K562 (cell line): ENCODE measurements around the gene PSMB7. TPM values are rescaled to one million over a fixed set of nuclear protein-coding genes. Genes with fewer than 3 reads are reported as not detected.

Experiments used
- ATAC-seq: fragments of 200-7000 bp; cut with Tn5 transposase; 3 replicates; pipeline ENCODE4 v1.9.1; 2020; ENCODE audit warnings: moderate library complexity
- BruUV-seq: library from RNA; stranded (reverse); fragments of 400-500 nt; replicated peaks from 2 replicates; lab custom pipeline; 2021; lab: Mats Ljungman, UMichigan
- CTCF ChIA-PET: fragments of 300-600 bp; formaldehyde crosslinking; extraction: SDS; loops from one replicate; lab custom pipeline; 2021; ENCODE audit warnings: low intra/inter-chr PET ratio; lab: Yijun Ruan, JAX
- POLR2A ChIA-PET: fragments of 300-600, 350-650 bp; sonication (Branson Sonifier 250); formaldehyde crosslinking; extraction: SDS; loops from one replicate; lab custom pipeline; 2021; ENCODE audit warnings: antibody characterized with exemption, inconsistent platforms; lab: Yijun Ruan, JAX
- DNase-seq, 4 experiments: peaks; one replicate each; pipeline versions ENCODE4 v3.0.0 to v3.0.0-alpha.2; 2011 to 2018; ENCODE audit warnings: low spot score in 3 of 4, mixed read lengths in 3 of 4; ENCODE audit errors: extremely low read depth in 1 of 4
- FAIRE-seq: peaks from 2 replicates; lab custom pipeline; 2011; peaks lifted over from hg19 to GRCh38; lab: Jason Lieb, UNC
- H2AFZ ChIP-seq: 2 replicates; pipeline ENCODE4 v1.6.0; 2011; ENCODE audit warnings: low read depth, low read length, control low read depth, inconsistent platforms
- H3K27ac ChIP-seq: fragments of 200-600 bp; 3 replicates; pipeline ENCODE4 v1.8.0; 2011; ENCODE audit warnings: low read depth, mild to moderate bottlenecking, control low read depth, inconsistent platforms, low read length, moderate library complexity, mixed read lengths; ENCODE audit errors: extremely low read depth
- H3K27me3 ChIP-seq, 2 experiments: fragments of 300-600 bp in 1 of 2; 2 replicates in 1 of 2; 3 replicates in 1 of 2; pipeline versions ENCODE4 v1.6.0 to v1.8.0; 2011; ENCODE audit warnings: inconsistent platforms in 2 of 2, low read length in 2 of 2, mild to moderate bottlenecking in 1 of 2, mixed read lengths in 1 of 2, moderate library complexity in 1 of 2; ENCODE audit not compliant: control insufficient read depth in 2 of 2, insufficient read depth in 2 of 2
- H3K36me3 ChIP-seq: fragments of 300-600 bp; 3 replicates; pipeline ENCODE4 v1.8.0; 2011; ENCODE audit warnings: mild to moderate bottlenecking, low read length, inconsistent platforms; ENCODE audit not compliant: control insufficient read depth, insufficient read depth
- H3K4me1 ChIP-seq, 2 experiments: fragments of 200-600 bp in 1 of 2; replicated peaks in 1 of 2; 2 replicates in 1 of 2; 3 replicates in 1 of 2; pipeline versions ENCODE4 v1.5.1 to v1.8.0; 2011; ENCODE audit warnings: inconsistent platforms in 2 of 2, low read length in 2 of 2, mild to moderate bottlenecking in 1 of 2, mixed read lengths in 1 of 2, moderate library complexity in 1 of 2; ENCODE audit not compliant: control insufficient read depth in 2 of 2, insufficient read depth in 2 of 2
- H3K4me2 ChIP-seq: 2 replicates; pipeline ENCODE4 v1.6.1; 2011; ENCODE audit warnings: low read length, control low read depth, inconsistent platforms, mixed read lengths; ENCODE audit not compliant: insufficient read depth
- H3K4me3 ChIP-seq: fragments of 200-600 bp; sonication (generic), shearing (Covaris generic); 2 replicates; pipeline ENCODE4 v1.5.1; 2016; ENCODE audit warnings: control low read depth, inconsistent platforms
- H3K79me2 ChIP-seq: fragments of 200-600 bp; 3 replicates; pipeline ENCODE4 v1.8.0; 2011; ENCODE audit warnings: low read length, inconsistent platforms; ENCODE audit not compliant: control insufficient read depth, insufficient read depth
- H3K9ac ChIP-seq, 2 experiments: 2 replicates each; pipeline versions ENCODE4 v1.6.0 to v1.6.1; 2011; ENCODE audit warnings: low read depth in 2 of 2, low read length in 2 of 2, control low read depth in 1 of 2, inconsistent platforms in 1 of 2, mild to moderate bottlenecking in 1 of 2, mixed read lengths in 1 of 2; ENCODE audit not compliant: insufficient read depth in 1 of 2
- H3K9me1 ChIP-seq: one replicate; pipeline ENCODE4 v1.6.0; 2011; ENCODE audit warnings: inconsistent platforms, mild to moderate bottlenecking, low read length, moderate library complexity; ENCODE audit not compliant: control insufficient read depth, insufficient read depth
- H3K9me3 ChIP-seq: replicated peaks from 2 replicates; pipeline ENCODE4 v1.5.1; 2011; ENCODE audit warnings: low read depth, low read length, inconsistent platforms; ENCODE audit not compliant: control insufficient read depth, insufficient read depth
- H4K20me1 ChIP-seq: replicated peaks from 2 replicates; pipeline ENCODE4 v1.6.1; 2011; ENCODE audit warnings: low read length, inconsistent platforms, mixed read lengths; ENCODE audit not compliant: control insufficient read depth, insufficient read depth
- ARID2 ChIP-seq: fragments of 450-650 bp; IDR thresholded peaks from 2 replicates; pipeline ENCODE4 v1.6.1; 2017; ENCODE audit warnings: antibody characterized with exemption, mild to moderate bottlenecking
- CBX3 ChIP-seq, 2 experiments: IDR thresholded peaks; 1 replicate in 1 of 2; 2 replicates in 1 of 2; pipeline ENCODE4 v1.6.1; 2012; ENCODE audit warnings: inconsistent platforms in 2 of 2, low read length in 2 of 2, borderline replicate concordance in 1 of 2, control low read depth in 1 of 2
- FOXA1 ChIP-seq: fragments of 450-650 bp; IDR thresholded peaks from 2 replicates; pipeline ENCODE4 v1.6.1; 2016; ENCODE audit warnings: mild to moderate bottlenecking, borderline replicate concordance
- HLTF ChIP-seq: fragments of 450-650 bp; IDR thresholded peaks from 2 replicates; pipeline ENCODE4 v1.6.1; 2016
- KDM1A ChIP-seq, 2 experiments: fragments of 450-650 bp; IDR thresholded peaks; 2 replicates each; pipeline ENCODE4 v1.6.1; 2016; ENCODE audit warnings: mild to moderate bottlenecking in 2 of 2
- NEUROD1 ChIP-seq: fragments of 150-350 bp; IDR thresholded peaks from 2 replicates; pipeline ENCODE4 v1.6.1; 2014; ENCODE audit warnings: borderline replicate concordance, low read length, low read depth; ENCODE audit not compliant: partially characterized antibody
- RBM25 ChIP-seq: fragments of 200-400 bp; formaldehyde crosslinking; IDR thresholded peaks from 2 replicates; pipeline ENCODE4 v1.6.1; 2018; ENCODE audit warnings: low read length, low read depth, moderate library complexity; ENCODE audit not compliant: severe bottlenecking
- STAT5B ChIP-seq: fragments of 250-450 bp; sonication (Bioruptor Pico); IDR thresholded peaks from 2 replicates; pipeline ENCODE4 v1.8.0; 2021; ENCODE audit warnings: mild to moderate bottlenecking, inconsistent platforms
- TEAD4 ChIP-seq, 2 experiments: sonication (generic) in 1 of 2; formaldehyde crosslinking in 1 of 2; IDR thresholded peaks; 2 replicates each; pipeline versions ENCODE4 v1.6.1 to v1.8.0; 2012 to 2022; ENCODE audit warnings: borderline replicate concordance in 1 of 2, inconsistent platforms in 1 of 2, low read length in 1 of 2, mild to moderate bottlenecking in 1 of 2, missing genetic modification reagents in 1 of 2
- XRCC4 ChIP-seq: IDR thresholded peaks from one replicate; pipeline ENCODE4 v1.6.1; 2011; ENCODE audit not compliant: insufficient read depth, insufficient read length; ENCODE audit errors: extremely low read depth
- XRCC5 ChIP-seq: fragments of 200-400 bp; formaldehyde crosslinking; IDR thresholded peaks from 2 replicates; pipeline ENCODE4 v1.6.1; 2017; ENCODE audit warnings: low read depth, mild to moderate bottlenecking, low read length
- ZKSCAN3 ChIP-seq: fragments of 250-450 bp; sonication (Bioruptor Pico); IDR thresholded peaks from 2 replicates; pipeline ENCODE4 v1.4.0; 2020
- ZNF75A ChIP-seq: fragments of 450-650 bp; formaldehyde crosslinking; IDR thresholded peaks from 2 replicates; pipeline ENCODE4 v1.4.0; 2020; ENCODE audit warnings: mild to moderate bottlenecking
- WGBS: fragments of 100-300 bp; shearing (Covaris generic); methylation state at CpG from one replicate; pipeline ENCODE4 v1.1.6; 2016; ENCODE audit warnings: low coverage, mixed read lengths; ENCODE audit not compliant: insufficient coverage; ENCODE audit errors: missing lambda C conversion rate; 5-methylcytosine and 5-hydroxymethylcytosine counted together
- in situ Hi-C: fragments of 300-500 bp; cut with MboI; formaldehyde crosslinking; loops from 4 replicates; pipeline ENCODE4 v1.15.0; 2018; ENCODE audit warnings: inconsistent platforms, mixed read lengths
- intact Hi-C: fragments of 100-400 bp; cut with micrococcal nuclease; formaldehyde crosslinking; loops from 2 replicates; pipeline ENCODE4 v1.14.2; 2022
- polyA plus RNA-seq, 8 experiments: library from polyadenylated mRNA; depleted of rRNA in 4 of 8; stranded (reverse) in 5 of 8; unstranded in 3 of 8; fragments of >200 nt; fragmentation: Nextera tagmentation in 2 of 8; fragmentation: Illumina TruSeq in 1 of 8; extraction: Ambion mirVana in 2 of 8; extraction: Trizol in 1 of 8; gene quantifications; 2 replicates each; pipeline versions ENCODE4 v1.2.1 to v1.2.3, GENCODE V29; 2011 to 2014; ENCODE audit warnings: inconsistent platforms in 1 of 8, missing spikeins in 1 of 8
- total RNA-seq, 7 experiments: library from RNA; depleted of rRNA in 6 of 7; stranded (reverse); fragments of >200 nt in 6 of 7; fragmentation: Illumina TruSeq in 2 of 7; extraction: Trizol in 2 of 7; gene quantifications; 2 replicates each; pipeline versions ENCODE4 v1.2.1 to v1.2.3, GENCODE V29; 2011 to 2021; ENCODE audit warnings: low replicate concordance in 1 of 7
- TF ChIP-seq, protein P1 (sequence below): fragments of 250-450 bp; sonication (Bioruptor Pico); IDR thresholded peaks from 2 replicates; pipeline ENCODE4 v1.5.0; 2021; ENCODE audit warnings: mild to moderate bottlenecking, moderate library complexity
- TF ChIP-seq, protein P2 (sequence below): fragments of 250-450 bp; sonication (Bioruptor Pico); IDR thresholded peaks from 2 replicates; pipeline ENCODE4 v1.4.0; 2020
- TF ChIP-seq, protein P3 (sequence below): fragments of 250-450 bp; sonication (Bioruptor Pico); IDR thresholded peaks from 2 replicates; pipeline ENCODE4 v1.5.0; 2021; ENCODE audit warnings: mild to moderate bottlenecking, borderline replicate concordance

The PSMB7 gene
- total and polyA plus RNA-seq, 9 of the 15 experiments (the other 6 are each of a cell fraction or from before 2014, with no cell fraction given): 321 to 978 (median 407) TPM

DNA sequence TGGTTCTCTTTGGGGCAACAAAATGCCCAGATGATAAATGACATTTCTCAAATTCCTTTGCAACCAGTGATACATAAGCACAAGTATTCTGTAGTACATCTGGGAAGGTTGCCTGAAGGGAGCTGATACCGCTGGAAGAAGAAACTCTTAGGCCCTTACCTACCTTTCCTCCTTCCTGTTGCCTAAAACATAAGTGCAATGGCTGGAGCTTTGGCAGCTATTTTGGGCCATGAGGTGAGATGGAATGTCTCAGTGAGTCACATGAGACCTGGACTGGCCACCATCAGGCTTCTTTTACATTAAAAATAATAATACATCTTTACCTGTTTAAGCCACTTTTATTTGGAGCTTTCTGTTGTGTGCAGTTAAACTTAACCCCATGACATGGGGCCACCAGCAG lies 23.8 kb upstream of the PSMB7 start:
- Histone ChIP-seq H3K27me3 (peaks cover 16 to 52% of the 10 kb centered on the region in 2 experiments; a peak in 4 of 5 replicates), H2AFZ (no peak overlapping the region), H3K9me1 (no peaks in the 10 kb centered on the region), H3K36me3 (no peaks in the 10 kb centered on the region), H3K9me3 (no peaks in the 10 kb centered on the region), H4K20me1 (no peaks in the 10 kb centered on the region; the same call in 1 of the 2 replicates), H3K4me1 (peaks cover 0 to 5% of the 10 kb centered on the region in 2 experiments; a peak in 2 of 5 replicates), H3K4me2 (no peak overlapping the region), H3K79me2 (no peaks in the 10 kb centered on the region), H3K9ac (no peak overlapping the region), H3K27ac (no peak overlapping the region), H3K4me3 (no peak overlapping the region)
- ChIA-PET CTCF (no interaction called here), POLR2A (interaction anchor here (0.9 to 1.1 kb wide), 2 partner anchors 13 to 15 kb away, joined by 3 to 4 read pairs; no protein-coding TSS in a partner anchor)
- FAIRE-seq (no peak), ATAC-seq (no peak), DNase-seq (no peak)
- in situ Hi-C loops (no loop called here), intact Hi-C loops (no loop called here)
- no TSS peak for BruUV-seq
- 14% methylated on average over 1 of the region's 1 CpG for WGBS
- TF ChIP-seq ZKSCAN3 (CRISPR knock-in tag): no peak
- 0 out of 2 replicates have a peak, but pooled peaks have one; percentile 42 for TF ChIP-seq HLTF
- TF ChIP-seq ARID2: no peak
- peak; percentile 15; the same call in 1 of the 2 replicates for TF ChIP-seq TEAD4 (IDR thresholded peaks at IDR 0.05; ENCODE audit: low read length)
- TF ChIP-seq TEAD4 (CRISPR knock-in tag; IDR thresholded peaks at IDR 0.05; ENCODE audit: borderline replicate concordance): no peak
- TF ChIP-seq XRCC4: no peak
- TF ChIP-seq ZNF75A (CRISPR knock-in tag): no peak
- TF ChIP-seq, protein P1, sequence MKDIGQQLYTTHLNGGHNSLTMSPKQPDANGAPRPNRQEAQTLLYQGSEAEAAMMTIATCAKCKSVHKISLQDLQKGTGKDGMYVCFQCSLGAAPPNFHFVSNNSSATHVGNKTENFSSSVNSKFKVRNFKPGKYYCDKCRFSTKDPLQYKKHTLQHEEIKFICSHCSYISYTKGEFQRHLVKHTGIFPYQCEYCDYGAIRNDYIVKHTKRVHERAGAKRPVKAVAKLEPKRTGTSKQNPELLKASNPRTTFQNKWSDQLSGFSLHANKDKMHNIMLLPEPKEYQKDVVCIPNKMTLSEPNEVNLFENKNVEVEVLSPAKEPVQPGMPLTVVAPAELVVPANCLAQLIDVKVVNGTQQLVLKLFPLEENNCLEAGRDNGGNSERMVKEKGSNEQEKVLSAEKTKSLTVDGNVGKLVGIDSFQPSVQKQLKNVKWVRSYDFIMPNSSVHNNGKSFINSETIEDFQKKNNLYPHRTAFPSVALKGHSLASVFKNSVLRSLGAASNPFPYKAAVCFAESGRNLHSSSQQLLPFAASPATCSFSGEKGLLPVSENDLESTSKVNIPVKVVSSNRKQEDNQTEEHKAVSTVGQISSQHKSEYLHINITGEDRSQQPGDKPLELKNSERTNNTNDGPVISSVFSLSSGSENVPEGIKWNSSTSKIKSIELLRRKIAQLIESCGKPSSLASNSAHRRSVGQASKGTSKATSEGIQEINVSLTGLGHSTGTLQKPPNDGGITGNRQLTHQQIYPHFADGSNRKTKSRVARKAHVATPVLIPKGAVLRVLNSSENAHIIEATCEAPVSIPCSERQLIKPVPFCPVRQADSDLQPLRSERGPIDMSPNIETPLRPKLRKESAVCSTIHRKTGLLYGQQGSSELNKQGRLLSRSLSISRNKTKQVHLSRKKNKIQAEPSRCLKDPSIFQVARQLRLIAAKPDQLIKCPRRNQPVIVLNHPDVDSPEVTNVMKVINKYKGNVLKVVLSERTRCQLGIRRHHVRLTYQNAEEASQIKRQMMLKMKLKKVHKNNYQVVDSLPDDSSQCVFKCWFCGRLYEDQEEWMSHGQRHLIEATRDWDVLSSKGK: no peak
- TF ChIP-seq, protein P2, sequence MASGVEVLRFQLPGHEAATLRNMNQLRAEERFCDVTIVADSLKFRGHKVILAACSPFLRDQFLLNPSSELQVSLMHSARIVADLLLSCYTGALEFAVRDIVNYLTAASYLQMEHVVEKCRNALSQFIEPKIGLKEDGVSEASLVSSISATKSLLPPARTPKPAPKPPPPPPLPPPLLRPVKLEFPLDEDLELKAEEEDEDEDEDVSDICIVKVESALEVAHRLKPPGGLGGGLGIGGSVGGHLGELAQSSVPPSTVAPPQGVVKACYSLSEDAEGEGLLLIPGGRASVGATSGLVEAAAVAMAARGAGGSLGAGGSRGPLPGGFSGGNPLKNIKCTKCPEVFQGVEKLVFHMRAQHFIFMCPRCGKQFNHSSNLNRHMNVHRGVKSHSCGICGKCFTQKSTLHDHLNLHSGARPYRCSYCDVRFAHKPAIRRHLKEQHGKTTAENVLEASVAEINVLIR (CRISPR knock-in tag): no peak
- peak; percentile 31 to 37; a peak in 1 of 4 replicates for TF ChIP-seq KDM1A (IDR thresholded peaks at IDR 0.05)
- peak; percentile 94 for TF ChIP-seq RBM25
- TF ChIP-seq NEUROD1: no peak
- 0 out of 3 replicates have a peak, but pooled peaks of 1 of the 2 experiments have one; percentile 25 for TF ChIP-seq CBX3 (IDR thresholded peaks at IDR 0.05; ENCODE audit: borderline replicate concordance in 1 of 2, low read length in 2 of 2)
- TF ChIP-seq, protein P3, sequence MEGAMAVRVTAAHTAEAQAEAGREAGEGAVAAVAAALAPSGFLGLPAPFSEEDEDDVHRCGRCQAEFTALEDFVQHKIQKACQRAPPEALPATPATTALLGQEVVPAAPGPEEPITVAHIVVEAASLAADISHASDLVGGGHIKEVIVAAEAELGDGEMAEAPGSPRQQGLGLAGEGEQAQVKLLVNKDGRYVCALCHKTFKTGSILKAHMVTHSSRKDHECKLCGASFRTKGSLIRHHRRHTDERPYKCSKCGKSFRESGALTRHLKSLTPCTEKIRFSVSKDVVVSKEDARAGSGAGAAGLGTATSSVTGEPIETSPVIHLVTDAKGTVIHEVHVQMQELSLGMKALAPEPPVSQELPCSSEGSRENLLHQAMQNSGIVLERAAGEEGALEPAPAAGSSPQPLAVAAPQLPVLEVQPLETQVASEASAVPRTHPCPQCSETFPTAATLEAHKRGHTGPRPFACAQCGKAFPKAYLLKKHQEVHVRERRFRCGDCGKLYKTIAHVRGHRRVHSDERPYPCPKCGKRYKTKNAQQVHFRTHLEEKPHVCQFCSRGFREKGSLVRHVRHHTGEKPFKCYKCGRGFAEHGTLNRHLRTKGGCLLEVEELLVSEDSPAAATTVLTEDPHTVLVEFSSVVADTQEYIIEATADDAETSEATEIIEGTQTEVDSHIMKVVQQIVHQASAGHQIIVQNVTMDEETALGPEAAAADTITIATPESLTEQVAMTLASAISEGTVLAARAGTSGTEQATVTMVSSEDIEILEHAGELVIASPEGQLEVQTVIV: no peak
- TF ChIP-seq FOXA1: no peak
- TF ChIP-seq XRCC5: no peak
- TF ChIP-seq STAT5B (CRISPR knock-in tag): no peak
